Ectodermal cell (in vitro differentiated cells): ENCODE data around the gene KRTAP12-4.
"Not testable (repeated sequence)": the region's sequence is repeated elsewhere in the genome, so short reads cannot be mapped to it uniquely, and the experiment has no call there.

Experiments
- H3K27ac ChIP-seq: 2 replicates; pipeline ENCODE4 v1.7.0; 2013; ENCODE audit warnings: mild to moderate bottlenecking, low read depth, low read length; ENCODE audit not compliant: insufficient read depth, poor library complexity, severe bottlenecking
- H3K27me3 ChIP-seq: 2 replicates; pipeline ENCODE4 v1.7.0; 2013; ENCODE audit warnings: mild to moderate bottlenecking, low read length; ENCODE audit not compliant: insufficient read depth, control insufficient read depth, poor library complexity, severe bottlenecking
- H3K36me3 ChIP-seq: one replicate; pipeline ENCODE4 v1.7.0; 2013; ENCODE audit warnings: low read length; ENCODE audit not compliant: control insufficient read depth, insufficient read depth
- H3K4me1 ChIP-seq: one replicate; pipeline ENCODE4 v1.7.0; 2013; ENCODE audit warnings: low read length; ENCODE audit not compliant: control insufficient read depth, insufficient read depth
- H3K4me3 ChIP-seq: 2 replicates; pipeline ENCODE4 v1.7.0; 2013; ENCODE audit warnings: low read depth, low read length, control low read depth; ENCODE audit not compliant: insufficient read depth
- H3K9me3 ChIP-seq: 2 replicates; pipeline ENCODE4 v1.7.0; 2013; ENCODE audit warnings: mild to moderate bottlenecking, low read length, moderate library complexity; ENCODE audit not compliant: control insufficient read depth
- WGBS, 2 experiments: methylation state at CpG; one replicate each; pipeline ENCODE4 v1.1.7; 2013; ENCODE audit warnings: missing lambda C conversion rate in 2 of 2; 5-methylcytosine and 5-hydroxymethylcytosine counted together

Gene KRTAP12-4

DNA sequence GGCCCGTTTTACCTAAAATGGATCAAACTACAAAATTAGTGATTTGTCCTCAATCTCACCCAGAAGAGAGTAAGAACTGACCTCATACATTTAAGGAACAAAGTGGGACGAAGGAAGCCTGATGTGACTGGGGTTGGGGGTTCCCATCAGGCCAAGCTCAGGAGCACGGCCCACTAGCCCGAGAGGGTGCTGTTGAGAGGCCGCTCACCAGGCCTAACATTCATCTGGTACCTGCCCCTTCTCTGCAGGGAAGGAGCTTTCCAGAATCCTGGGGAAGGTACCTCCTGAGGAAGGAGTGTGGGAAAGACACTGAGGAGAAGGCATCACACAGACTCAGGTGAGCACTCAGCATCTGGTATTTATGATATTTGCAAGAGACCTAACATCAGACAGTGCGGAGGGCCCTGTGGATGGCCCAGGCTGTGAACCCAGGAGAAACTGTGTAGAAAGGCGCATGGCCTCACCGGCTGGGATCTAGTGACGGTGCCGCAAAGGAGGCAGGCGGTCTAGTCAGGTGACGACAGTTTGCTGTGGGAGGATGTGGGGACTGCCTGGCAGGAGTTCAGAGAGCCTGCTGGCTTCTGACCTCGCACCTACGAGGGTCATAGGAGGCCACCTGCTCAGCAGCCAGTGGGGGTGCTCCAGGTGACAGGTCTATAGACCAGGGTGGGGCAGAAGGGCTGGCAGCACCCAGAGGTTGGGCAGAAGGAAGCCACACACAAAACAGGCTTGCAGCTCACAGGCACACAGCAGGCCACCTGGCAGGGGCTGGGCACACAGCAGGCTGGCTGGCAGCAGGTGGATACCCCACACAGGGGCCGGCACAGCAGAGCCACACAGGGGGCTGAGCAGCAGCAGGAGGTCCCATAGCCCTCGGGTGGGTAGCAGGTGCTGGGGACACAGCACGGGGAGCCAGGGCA, 543 bp downstream of the KRTAP12-4 start:
- Histone ChIP-seq H3K27me3 (no peaks in the 10 kb centered on the region), H3K36me3 (no peaks in the 10 kb centered on the region), H3K4me1 (peaks cover 1% of the 10 kb centered on the region), H3K27ac (no peak overlapping the region), H3K9me3 (no peaks in the 10 kb centered on the region), H3K4me3 (no peak overlapping the region)
- 93 to 95% methylated on average over 17 of the region's 17 CpGs for WGBS, 2 experiments

DNA sequence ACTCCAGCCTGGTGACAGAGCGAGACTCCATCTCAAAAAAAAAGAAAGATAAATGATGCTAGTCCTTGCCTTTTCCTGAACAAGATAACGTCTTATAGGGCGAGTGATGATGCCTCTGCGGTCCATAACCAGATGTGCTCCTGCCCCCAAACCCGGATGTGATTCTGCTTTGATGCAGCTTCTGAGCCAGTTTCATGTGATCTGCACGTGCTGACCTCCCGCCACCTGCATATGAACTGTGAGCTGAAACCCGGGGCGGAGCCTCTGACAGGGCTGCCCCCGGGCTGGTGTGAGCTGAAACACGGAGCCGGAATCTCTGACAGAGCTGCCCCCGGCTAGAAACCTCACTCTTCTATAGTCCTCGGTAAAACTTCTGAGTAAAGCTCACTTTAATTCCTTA, 1.3 kb downstream of the KRTAP12-4 start:
- WGBS, 2 experiments, result 81 to 85% methylated on average over 14 of the region's 14 CpGs

DNA sequence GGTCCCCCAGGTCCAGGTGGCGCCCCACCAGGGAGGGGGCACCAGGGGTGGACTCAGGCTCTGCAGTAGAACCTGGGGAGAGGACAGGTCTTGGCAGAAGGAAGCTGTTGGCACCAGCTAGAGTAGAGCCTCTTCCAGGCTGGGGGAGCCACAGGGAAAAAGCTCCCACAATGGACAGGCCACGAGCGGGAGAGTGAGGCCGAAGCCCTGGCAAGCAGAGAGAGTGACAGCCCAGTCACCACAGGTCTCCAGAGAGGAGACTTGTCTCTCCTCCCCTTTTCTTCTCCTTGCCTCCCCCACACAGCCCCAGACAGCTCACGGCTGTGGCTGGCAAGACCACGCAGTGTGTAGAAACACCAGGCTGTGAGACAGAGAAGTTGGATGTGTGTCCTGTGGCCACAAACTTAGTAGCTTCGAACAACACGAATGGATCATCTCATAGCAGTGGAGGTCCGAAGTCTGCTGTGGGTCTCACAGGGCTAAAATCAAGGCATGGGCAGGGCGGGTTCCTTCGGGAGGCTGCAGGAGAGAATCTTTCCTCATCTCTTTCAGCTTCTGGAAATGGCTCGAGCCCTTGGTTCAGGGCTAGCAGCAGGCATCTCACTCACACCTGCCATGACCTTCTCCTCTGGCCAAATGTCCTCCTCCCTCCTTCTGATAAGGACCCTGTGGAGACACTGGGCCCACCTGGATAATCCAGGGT, 3.3 kb downstream of the KRTAP12-4 start:
- no peak overlapping the region for H3K4me3 ChIP-seq
- H3K27me3 ChIP-seq, result no peaks in the 10 kb centered on the region
- WGBS, 2 experiments, result 94% methylated on average over 12 of the region's 12 CpGs
- H3K4me1 ChIP-seq, result peaks cover 11% of the 10 kb centered on the region
- H3K36me3 ChIP-seq, result no peaks in the 10 kb centered on the region
- no peak overlapping the region for H3K27ac ChIP-seq
- H3K9me3 ChIP-seq, result no peaks in the 10 kb centered on the region

More for the DNA sequence above, 1.3 kb downstream of the KRTAP12-4 start:
- no peak overlapping the region for H3K4me3 ChIP-seq
- H3K9me3 ChIP-seq, result no peaks in the 10 kb centered on the region
- H3K27ac ChIP-seq, result no peak overlapping the region
- H3K36me3 ChIP-seq, result no peaks in the 10 kb centered on the region
- H3K27me3 ChIP-seq, result no peaks in the 10 kb centered on the region
- no peaks in the 10 kb centered on the region for H3K4me1 ChIP-seq

DNA sequence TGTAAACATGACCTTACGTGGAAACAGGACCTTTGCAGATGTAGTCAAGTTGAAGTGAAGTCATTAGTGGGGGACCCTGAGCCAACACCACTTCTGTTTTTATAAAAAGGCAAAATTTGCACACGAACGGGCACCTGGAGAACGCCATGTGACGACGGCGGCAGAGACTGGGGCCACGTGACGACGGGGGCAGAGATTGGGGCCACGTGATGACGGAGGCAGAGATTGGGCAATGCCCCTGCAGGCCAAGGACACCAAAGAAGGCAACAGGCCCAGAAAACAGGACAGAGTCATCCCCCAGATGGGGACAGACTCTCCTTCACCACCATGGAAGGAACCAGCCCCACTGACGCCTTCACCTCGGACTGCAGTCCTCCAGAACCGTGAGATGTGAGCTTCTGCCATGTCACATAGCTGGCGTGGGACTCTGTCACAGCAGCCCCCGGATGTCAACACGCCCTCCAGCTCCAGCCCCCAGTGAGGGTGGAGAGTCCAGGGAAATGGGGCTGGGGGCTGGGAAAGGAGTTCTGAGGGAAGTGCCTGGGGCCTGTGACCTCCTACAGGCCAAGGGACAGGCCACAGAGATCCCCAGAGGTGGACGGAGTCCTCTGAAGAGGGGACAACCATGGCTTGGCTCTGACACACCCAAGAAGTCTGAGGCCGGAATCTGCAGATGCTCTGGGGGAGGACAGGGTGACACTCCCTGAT, 4.0 kb downstream of the KRTAP12-4 start:
- WGBS, 2 experiments, result 92 to 93% methylated on average over 20 of the region's 20 CpGs
- H3K4me3 ChIP-seq, result no peak overlapping the region
- H3K9me3 ChIP-seq, result no peaks in the 10 kb centered on the region
- peaks cover 11% of the 10 kb centered on the region for H3K4me1 ChIP-seq
- H3K27ac ChIP-seq, result no peak overlapping the region
- no peaks in the 10 kb centered on the region for H3K27me3 ChIP-seq
- H3K36me3 ChIP-seq, result no peaks in the 10 kb centered on the region

DNA sequence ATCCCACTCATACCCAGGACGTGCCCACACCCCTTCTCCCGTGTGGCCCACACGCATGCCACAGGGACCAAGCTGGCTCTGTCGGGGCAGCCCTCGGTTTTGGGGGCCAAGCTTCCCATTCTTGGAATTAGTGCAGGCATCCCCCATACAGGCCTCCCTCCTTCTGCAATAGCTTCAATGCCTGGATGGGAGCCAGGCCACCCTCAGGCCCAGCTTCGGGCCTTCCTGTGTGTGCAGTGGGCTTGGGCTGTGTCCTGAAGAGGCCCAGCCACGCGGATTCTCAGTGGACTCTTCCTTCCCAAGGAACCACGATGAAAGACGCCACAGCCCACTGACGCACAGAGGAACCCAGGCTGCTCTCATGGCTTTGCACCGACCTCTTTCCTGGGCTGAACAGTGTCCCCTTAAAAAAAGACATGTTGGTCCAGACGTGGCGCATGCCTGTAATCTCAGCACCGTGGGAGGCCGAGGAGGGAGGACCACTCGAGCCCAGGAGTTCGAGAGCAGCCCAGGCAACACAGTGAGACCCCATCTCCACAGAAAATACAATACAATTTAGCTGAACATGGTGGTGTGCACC, 4.8 kb downstream of the KRTAP12-4 start:
- Histone ChIP-seq H3K27me3 (no peaks in the 10 kb centered on the region), H3K27ac (no peak overlapping the region), H3K4me1 (peaks cover 11% of the 10 kb centered on the region), H3K9me3 (no peaks in the 10 kb centered on the region), H3K36me3 (no peaks in the 10 kb centered on the region), H3K4me3 (no peak overlapping the region)
- 93 to 96% methylated on average over 18 of the region's 18 CpGs for WGBS, 2 experiments

DNA sequence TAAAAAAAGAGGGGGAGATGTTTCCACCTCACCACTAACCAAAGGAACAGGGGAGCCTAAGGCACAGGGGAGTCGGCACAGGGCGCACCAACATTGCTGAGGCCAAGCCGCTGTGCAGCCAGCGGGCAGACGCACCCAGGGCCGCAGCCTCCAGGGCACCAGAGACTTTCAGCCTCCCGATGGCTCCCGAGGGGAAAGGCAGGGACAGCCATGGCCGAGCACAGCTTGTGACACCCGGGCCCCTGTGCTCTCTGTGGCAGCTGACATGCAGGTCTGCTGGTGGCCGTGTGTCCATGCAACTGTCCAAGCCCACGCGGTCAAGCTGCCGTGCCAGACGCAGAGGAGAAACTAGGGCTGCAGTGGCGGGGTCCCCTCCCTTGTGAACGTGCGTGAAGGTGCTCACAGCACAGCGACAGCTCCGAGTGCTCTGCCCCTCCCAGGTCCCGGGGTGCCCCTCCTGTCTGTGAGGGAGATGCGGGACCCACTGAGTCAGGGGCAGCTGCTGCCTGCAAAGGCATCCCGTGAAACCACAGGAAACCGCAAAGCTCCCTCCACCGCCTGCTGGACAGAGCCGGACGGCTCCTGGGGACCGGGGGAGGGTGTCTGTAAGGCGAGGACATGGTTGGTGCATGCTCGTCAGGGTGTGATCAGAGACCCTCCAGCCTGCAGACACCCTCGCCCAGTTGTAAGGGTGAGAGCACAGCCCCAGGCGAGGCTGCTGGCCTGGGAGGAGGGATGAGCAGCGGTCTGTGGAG, 5.7 kb downstream of the KRTAP12-4 start:
- no peak overlapping the region for H3K4me3 ChIP-seq
- 93 to 94% methylated on average over 33 of the region's 33 CpGs for WGBS, 2 experiments
- no peak overlapping the region for H3K27ac ChIP-seq
- peaks cover 2% of the 10 kb centered on the region for H3K9me3 ChIP-seq
- H3K36me3 ChIP-seq, result no peaks in the 10 kb centered on the region
- peaks cover 11% of the 10 kb centered on the region for H3K4me1 ChIP-seq
- H3K27me3 ChIP-seq, result no peaks in the 10 kb centered on the region

DNA sequence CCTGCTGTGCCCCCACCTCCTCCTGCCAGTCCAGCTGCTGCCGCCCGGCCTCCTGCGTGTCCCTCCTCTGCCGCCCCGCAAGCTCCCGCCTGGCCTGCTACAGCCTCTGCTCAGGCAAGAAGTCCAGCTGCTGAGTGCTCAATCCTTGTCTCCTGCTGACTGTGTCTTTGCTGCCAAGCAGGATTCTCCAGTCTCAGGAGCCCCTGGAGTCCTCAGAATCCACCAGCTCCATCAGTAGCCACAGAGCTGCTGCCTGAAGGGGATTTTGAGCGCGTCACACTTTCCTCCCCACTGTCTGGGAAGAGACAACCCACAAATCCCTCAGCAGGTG, 7.3 kb downstream of the KRTAP12-4 start:
- Histone ChIP-seq H3K4me3 (no peak overlapping the region), H3K9me3 (peaks cover 2% of the 10 kb centered on the region), H3K4me1 (peaks cover 11% of the 10 kb centered on the region), H3K27me3 (no peaks in the 10 kb centered on the region), H3K27ac (no peak overlapping the region), H3K36me3 (no peaks in the 10 kb centered on the region)
- 66 to 70% methylated on average over 8 of the region's 8 CpGs for WGBS, 2 experiments

DNA sequence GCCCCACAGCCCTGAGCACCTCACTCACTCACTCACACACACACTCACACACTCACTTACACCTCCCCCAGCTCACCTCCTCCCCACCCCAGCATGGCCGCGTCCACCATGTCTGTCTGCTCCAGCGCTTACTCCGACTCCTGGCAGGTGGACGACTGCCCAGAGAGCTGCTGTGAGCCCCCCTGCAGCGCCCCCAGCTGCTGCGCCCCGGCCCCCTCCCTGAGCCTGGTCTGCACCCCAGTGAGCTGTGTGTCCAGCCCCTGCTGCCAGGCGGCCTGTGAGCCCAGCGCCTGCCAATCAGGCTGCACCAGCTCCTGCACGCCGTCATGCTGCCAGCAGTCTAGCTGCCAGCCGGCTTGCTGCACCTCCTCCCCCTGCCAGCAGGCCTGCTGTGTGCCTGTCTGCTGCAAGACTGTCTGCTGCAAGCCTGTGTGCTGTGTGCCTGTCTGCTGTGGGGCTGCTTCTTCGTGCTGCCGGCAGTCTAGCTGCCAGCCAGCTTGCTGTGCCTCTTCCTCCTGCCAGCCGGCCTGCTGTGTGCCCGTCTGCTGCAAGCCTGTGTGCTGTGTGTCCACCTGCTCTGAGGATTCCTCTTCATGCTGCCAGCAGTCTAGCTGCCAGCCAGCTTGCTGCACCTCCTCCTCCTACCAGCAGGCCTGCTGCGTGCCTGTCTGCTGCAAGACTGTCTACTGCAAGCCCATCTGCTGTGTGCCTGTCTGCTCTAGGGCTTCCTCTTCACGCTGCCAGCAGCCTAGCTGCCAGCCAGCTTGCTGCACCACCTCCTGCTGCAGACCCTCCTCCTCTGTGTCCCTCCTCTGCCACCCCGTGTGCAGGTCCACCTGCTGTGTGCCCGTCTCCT, 7.9 kb downstream of the KRTAP12-4 start, which contains the start of gene KRTAP10-11:
Gene KRTAP10-11 (plus strand): TSS at position 49 of the 856 bp plus-strand sequence. CDS start 45 bp downstream, at position 94.
- WGBS, 2 experiments, result 81% methylated on average over 21 of the region's 21 CpGs
- peaks cover 11% of the 10 kb centered on the region for H3K4me1 ChIP-seq
- not testable (repeated sequence) for H3K36me3 ChIP-seq, H3K9me3 ChIP-seq, H3K27me3 ChIP-seq, H3K27ac ChIP-seq, H3K4me3 ChIP-seq

DNA sequence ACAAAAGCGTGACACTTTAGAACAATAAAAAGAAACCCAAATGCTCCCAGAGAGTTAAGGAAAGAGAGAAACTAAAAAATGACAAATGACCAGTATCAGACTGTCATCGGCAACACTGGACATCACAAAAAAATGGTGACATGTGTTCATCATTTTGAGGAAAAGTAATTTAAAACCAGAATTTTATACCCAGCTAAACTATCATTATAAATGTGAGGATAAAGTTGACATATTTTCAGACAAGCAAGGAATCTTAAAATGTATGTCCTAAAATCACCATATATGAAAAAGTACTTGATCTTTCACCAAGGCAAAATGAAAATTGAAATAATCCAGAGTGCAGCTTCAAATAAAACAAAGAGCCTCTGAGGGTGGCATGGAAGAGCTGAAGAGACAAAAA, 9.6 kb downstream of the KRTAP12-4 start:
- H3K27ac ChIP-seq, result no peak overlapping the region
- 80 to 88% methylated on average over 2 of the region's 2 CpGs for WGBS, 2 experiments
- H3K27me3 ChIP-seq, result no peaks in the 10 kb centered on the region
- peaks cover 2% of the 10 kb centered on the region for H3K9me3 ChIP-seq
- peaks cover 11% of the 10 kb centered on the region for H3K4me1 ChIP-seq
- no peaks in the 10 kb centered on the region for H3K36me3 ChIP-seq
- no peak overlapping the region for H3K4me3 ChIP-seq
